Nephron progenitor cell (in vitro differentiated cells): ENCODE results near the gene CBLB.

Experiments used
- DNase-seq: peaks from one replicate; pipeline ENCODE4 v3.0.0; 2021
- H3K27ac Mint-ChIP-seq: 2 replicates; pipeline ENCODE4 v1.8.0; 2021; ENCODE audit warnings: mild to moderate bottlenecking, moderate library complexity, mixed read lengths
- H3K27me3 Mint-ChIP-seq: 2 replicates; pipeline ENCODE4 v1.8.0; 2021; ENCODE audit warnings: mild to moderate bottlenecking, low read depth, mixed read lengths; ENCODE audit not compliant: poor library complexity
- H3K36me3 Mint-ChIP-seq: 2 replicates; pipeline ENCODE4 v1.8.0; 2021; ENCODE audit warnings: low read depth, mixed read lengths
- H3K4me1 Mint-ChIP-seq: 2 replicates; pipeline ENCODE4 v1.8.0; 2021; ENCODE audit warnings: mixed read lengths
- H3K4me3 Mint-ChIP-seq: 2 replicates; pipeline ENCODE4 v1.8.0; 2021; ENCODE audit warnings: mild to moderate bottlenecking, moderate library complexity, mixed read lengths
- H3K9me3 Mint-ChIP-seq: 2 replicates; pipeline ENCODE4 v1.8.0; 2021; ENCODE audit warnings: mild to moderate bottlenecking, moderate library complexity, mixed read lengths
- CTCF ChIP-seq: fragments of 200-600 bp; sonication (generic); IDR thresholded peaks from 2 replicates; pipeline ENCODE4 v1.5.0; 2021; ENCODE audit warnings: antibody characterized with exemption

Gene CBLB

GRCh38 chr3:105907777-105908176 is 39.0 kb upstream of the CBLB start:
- H3K4me1 Mint-ChIP-seq: peaks cover 3% of the 10 kb centered on the region
- no peaks in the 10 kb centered on the region for H3K9me3 Mint-ChIP-seq
- H3K27ac Mint-ChIP-seq: no peak overlapping the region
- peaks cover 4% of the 10 kb centered on the region for H3K27me3 Mint-ChIP-seq
- no peak overlapping the region for H3K4me3 Mint-ChIP-seq
- DNase-seq: no peak
- no peak for TF ChIP-seq CTCF
- H3K36me3 Mint-ChIP-seq: no peaks in the 10 kb centered on the region

- no peak for DNase-seq
- Mint-ChIP-seq H3K4me1 (peaks cover 5% of the 10 kb centered on the region), H3K27me3 (peaks cover 4% of the 10 kb centered on the region), H3K9me3 (no peaks in the 10 kb centered on the region), H3K4me3 (no peak overlapping the region), H3K27ac (peak overlapping the region; percentile 37), H3K36me3 (no peaks in the 10 kb centered on the region)
- TF ChIP-seq CTCF: no peak
Measured at GRCh38 chr3:105906836-105907235, 38.0 kb upstream of the CBLB start.

- Mint-ChIP-seq H3K9me3 (no peaks in the 10 kb centered on the region), H3K27ac (no peak overlapping the region), H3K4me3 (no peak overlapping the region), H3K27me3 (peaks cover 4% of the 10 kb centered on the region), H3K36me3 (no peaks in the 10 kb centered on the region), H3K4me1 (peaks cover 5% of the 10 kb centered on the region)
- TF ChIP-seq CTCF: no peak
- DNase-seq: no peak
Measured at GRCh38 chr3:105906345-105906744, 37.5 kb upstream of the CBLB start.

GRCh38 chr3:105905328-105905727 is 36.5 kb upstream of the CBLB start:
- Mint-ChIP-seq H3K36me3 (no peaks in the 10 kb centered on the region), H3K4me1 (peaks cover 5% of the 10 kb centered on the region), H3K4me3 (no peak overlapping the region), H3K27me3 (peaks cover 4% of the 10 kb centered on the region), H3K27ac (no peak overlapping the region), H3K9me3 (no peaks in the 10 kb centered on the region)
- no peak for TF ChIP-seq CTCF
- no peak for DNase-seq

GRCh38 chr3:105904678-105905284 is 36.0 kb upstream of the CBLB start:
- TF ChIP-seq CTCF: no peak
- no peak overlapping the region for H3K4me3 Mint-ChIP-seq
- H3K4me1 Mint-ChIP-seq: peaks cover 5% of the 10 kb centered on the region
- no peaks in the 10 kb centered on the region for H3K9me3 Mint-ChIP-seq
- no peak for DNase-seq
- no peak overlapping the region for H3K27ac Mint-ChIP-seq
- no peaks in the 10 kb centered on the region for H3K36me3 Mint-ChIP-seq
- peaks cover 4% of the 10 kb centered on the region for H3K27me3 Mint-ChIP-seq

GRCh38 chr3:105904251-105904650 is 35.4 kb upstream of the CBLB start:
- H3K4me3 Mint-ChIP-seq: no peak overlapping the region
- TF ChIP-seq CTCF: no peak
- no peak overlapping the region for H3K27ac Mint-ChIP-seq
- no peaks in the 10 kb centered on the region for H3K9me3 Mint-ChIP-seq
- no peak for DNase-seq
- H3K36me3 Mint-ChIP-seq: no peaks in the 10 kb centered on the region
- peaks cover 6% of the 10 kb centered on the region for H3K4me1 Mint-ChIP-seq
- H3K27me3 Mint-ChIP-seq: peaks cover 4% of the 10 kb centered on the region
